Kidney epithelial cell (primary cell): ENCODE results near the gene TMEM255B. TPM values are rescaled to one million over a fixed set of nuclear protein-coding genes. Genes with fewer than 3 reads are reported as not detected.

Experiments used
- DNase-seq: peaks from one replicate; pipeline ENCODE4 v3.0.0-alpha.2; 2010; ENCODE audit warnings: low read depth
- H3K27me3 ChIP-seq: 2 replicates; pipeline ENCODE4 v1.6.0; 2011; ENCODE audit warnings: low read length; ENCODE audit not compliant: control insufficient read depth, insufficient read depth
- H3K36me3 ChIP-seq: 2 replicates; pipeline ENCODE4 v1.5.1; 2011; ENCODE audit warnings: low read length; ENCODE audit not compliant: control insufficient read depth, insufficient read depth
- H3K4me3 ChIP-seq: 2 replicates; pipeline ENCODE4 v1.5.1; 2011; ENCODE audit warnings: low read depth, mild to moderate bottlenecking, control low read depth, low read length
- CTCF ChIP-seq: IDR thresholded peaks from 2 replicates; pipeline ENCODE4 v1.5.1; 2011; ENCODE audit warnings: mild to moderate bottlenecking, moderate library complexity, low read length, control low read depth, inconsistent platforms; ENCODE audit not compliant: insufficient read depth, poor library complexity, severe bottlenecking
- total RNA-seq: library from RNA; depleted of rRNA; stranded (reverse); fragments of >200 nt; gene quantifications from 2 replicates; pipeline ENCODE4 v1.2.3, GENCODE V29; 2015

TMEM255B gene
- total RNA-seq, 1 donor from 2014 or later: 11.4 TPM

GRCh38 chr13:113771709-113772331 lies 12.8 kb downstream of the TMEM255B start:
- no peak for DNase-seq
- no peak for TF ChIP-seq CTCF
- peaks cover 8% of the 10 kb centered on the region for H3K27me3 ChIP-seq
- no peak overlapping the region for H3K4me3 ChIP-seq
- H3K36me3 ChIP-seq: no peaks in the 10 kb centered on the region

- Histone ChIP-seq H3K27me3 (peaks cover 20% of the 10 kb centered on the region), H3K4me3 (no peak overlapping the region), H3K36me3 (no peaks in the 10 kb centered on the region)
- DNase-seq: no peak
- TF ChIP-seq CTCF: no peak
Measured at GRCh38 chr13:113774177-113775107, 15.4 kb downstream of the TMEM255B start.

- DNase-seq: no peak
- Histone ChIP-seq H3K36me3 (no peaks in the 10 kb centered on the region), H3K27me3 (peaks cover 20% of the 10 kb centered on the region), H3K4me3 (no peak overlapping the region)
- TF ChIP-seq CTCF: no peak
Measured at GRCh38 chr13:113775451-113776145, 16.6 kb downstream of the TMEM255B start.

GRCh38 chr13:113776231-113777125 lies 17.5 kb downstream of the TMEM255B start:
- H3K27me3 ChIP-seq: peaks cover 20% of the 10 kb centered on the region
- no peak overlapping the region for H3K4me3 ChIP-seq
- no peak for TF ChIP-seq CTCF
- no peak for DNase-seq
- H3K36me3 ChIP-seq: no peaks in the 10 kb centered on the region

GRCh38 chr13:113777311-113778260 lies 18.6 kb downstream of the TMEM255B start:
- Histone ChIP-seq H3K27me3 (peaks cover 20% of the 10 kb centered on the region), H3K36me3 (no peaks in the 10 kb centered on the region), H3K4me3 (no peak overlapping the region)
- TF ChIP-seq CTCF: no peak
- DNase-seq: no peak
